Cardiac fibroblast (primary cell): ENCODE data around the gene FARP2.
"Not testable (repeated sequence)": the region's sequence is repeated elsewhere in the genome, so short reads cannot be mapped to it uniquely, and the experiment has no call there.

Experiments used
- DNase-seq, 2 donors: peaks; one replicate each; pipeline versions ENCODE4 v3.0.0 to v3.0.0-alpha.2; 2010; ENCODE audit warnings: low read depth in 2 of 2
- H3K4me3 ChIP-seq, 2 donors: replicated peaks in 1 of 2; 1 replicate in 1 of 2; 2 replicates in 1 of 2; pipeline ENCODE4 v1.5.1; 2011; ENCODE audit warnings: low read depth in 2 of 2, low read length in 2 of 2, mild to moderate bottlenecking in 2 of 2, moderate library complexity in 1 of 2
- TF ChIP-seq, protein P1 (sequence below): IDR thresholded peaks from one replicate; pipeline ENCODE4 v1.5.1; 2011; ENCODE audit warnings: low read depth, mild to moderate bottlenecking, low read length, inconsistent platforms

FARP2 gene

DNA sequence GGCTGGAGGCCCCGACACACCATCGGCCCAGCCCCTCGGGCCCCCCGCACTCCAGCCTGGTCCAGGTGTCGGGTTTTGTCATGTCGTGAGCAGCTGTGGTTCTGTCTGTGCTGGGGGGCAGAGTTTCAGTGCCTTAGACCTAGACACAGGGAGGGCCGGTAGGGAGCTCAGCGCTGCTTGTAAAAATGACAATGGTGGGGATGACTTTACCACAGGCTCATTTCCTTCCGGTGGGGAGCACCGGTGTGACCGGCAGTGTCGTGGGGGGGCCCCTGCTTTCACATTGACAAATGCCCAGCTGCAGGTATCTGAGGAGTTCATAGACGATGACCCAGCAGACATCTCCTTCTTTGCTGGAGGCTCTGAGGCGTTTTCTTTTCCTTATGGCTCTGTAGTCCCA lies 85.4 kb downstream of the FARP2 start:
- TF ChIP-seq, protein P1, sequence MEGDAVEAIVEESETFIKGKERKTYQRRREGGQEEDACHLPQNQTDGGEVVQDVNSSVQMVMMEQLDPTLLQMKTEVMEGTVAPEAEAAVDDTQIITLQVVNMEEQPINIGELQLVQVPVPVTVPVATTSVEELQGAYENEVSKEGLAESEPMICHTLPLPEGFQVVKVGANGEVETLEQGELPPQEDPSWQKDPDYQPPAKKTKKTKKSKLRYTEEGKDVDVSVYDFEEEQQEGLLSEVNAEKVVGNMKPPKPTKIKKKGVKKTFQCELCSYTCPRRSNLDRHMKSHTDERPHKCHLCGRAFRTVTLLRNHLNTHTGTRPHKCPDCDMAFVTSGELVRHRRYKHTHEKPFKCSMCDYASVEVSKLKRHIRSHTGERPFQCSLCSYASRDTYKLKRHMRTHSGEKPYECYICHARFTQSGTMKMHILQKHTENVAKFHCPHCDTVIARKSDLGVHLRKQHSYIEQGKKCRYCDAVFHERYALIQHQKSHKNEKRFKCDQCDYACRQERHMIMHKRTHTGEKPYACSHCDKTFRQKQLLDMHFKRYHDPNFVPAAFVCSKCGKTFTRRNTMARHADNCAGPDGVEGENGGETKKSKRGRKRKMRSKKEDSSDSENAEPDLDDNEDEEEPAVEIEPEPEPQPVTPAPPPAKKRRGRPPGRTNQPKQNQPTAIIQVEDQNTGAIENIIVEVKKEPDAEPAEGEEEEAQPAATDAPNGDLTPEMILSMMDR = no peak
- H3K4me3 ChIP-seq = no peak overlapping the region
- no peak for DNase-seq

DNA sequence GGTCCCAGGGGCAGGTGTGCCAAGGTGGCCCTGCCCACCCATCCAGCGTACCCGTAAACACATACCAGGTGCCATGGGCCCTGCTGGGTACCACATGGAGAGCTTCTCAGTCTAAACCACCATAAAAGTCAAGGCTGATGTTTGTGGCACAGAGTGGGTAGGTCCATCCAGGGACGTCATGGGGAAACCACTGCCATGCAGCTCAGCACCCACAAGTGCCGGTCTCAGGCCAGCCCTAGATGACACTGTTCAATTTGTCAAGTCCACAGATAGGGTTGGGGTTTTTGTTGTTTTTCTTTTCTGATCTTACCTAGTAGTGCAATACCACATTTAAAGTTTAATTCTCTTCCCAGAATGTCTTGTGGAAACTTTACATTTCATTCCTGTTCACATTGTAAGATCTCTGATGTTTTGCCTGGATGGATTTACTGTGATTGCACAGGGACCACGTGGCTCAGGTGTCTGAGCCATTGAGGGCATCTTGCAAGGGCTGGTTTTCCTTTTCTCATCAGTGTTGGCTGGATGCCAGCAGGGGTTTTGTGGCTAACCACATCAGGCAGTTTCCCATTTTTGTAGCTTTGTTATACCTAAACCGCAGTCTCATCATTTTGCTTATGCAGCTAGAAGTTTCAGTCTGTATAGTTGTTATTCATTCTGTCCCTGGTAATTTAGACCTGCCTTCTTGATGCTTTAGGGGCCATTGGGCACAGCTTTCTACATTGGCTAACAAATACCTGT lies 87.6 kb downstream of the FARP2 start:
- H3K4me3 ChIP-seq = no peak overlapping the region
- peak; percentile 10 to 51 for DNase-seq
- TF ChIP-seq, protein P1 = no peak

DNA sequence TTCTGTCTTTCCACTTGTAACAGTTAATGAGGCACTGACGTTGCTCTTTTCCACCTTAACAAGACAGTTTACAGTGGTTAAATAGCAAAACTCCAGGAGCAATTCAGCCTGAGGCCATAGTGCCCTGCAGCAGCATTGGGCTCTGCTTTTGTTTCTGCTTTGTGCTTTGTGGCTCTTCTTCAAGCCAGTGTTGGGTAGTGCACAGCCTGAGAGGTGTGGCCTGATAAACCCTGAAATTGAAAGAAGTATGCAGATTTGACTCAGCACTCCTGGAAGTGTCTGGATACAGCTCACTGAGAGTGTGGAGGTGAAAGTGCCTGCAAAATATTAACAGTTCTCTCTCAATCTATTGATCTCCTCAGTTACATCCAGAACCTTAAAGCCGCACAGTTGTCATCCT lies 89.3 kb downstream of the FARP2 start:
- no peak for DNase-seq
- TF ChIP-seq, protein P1 = no peak
- no peak overlapping the region for H3K4me3 ChIP-seq

DNA sequence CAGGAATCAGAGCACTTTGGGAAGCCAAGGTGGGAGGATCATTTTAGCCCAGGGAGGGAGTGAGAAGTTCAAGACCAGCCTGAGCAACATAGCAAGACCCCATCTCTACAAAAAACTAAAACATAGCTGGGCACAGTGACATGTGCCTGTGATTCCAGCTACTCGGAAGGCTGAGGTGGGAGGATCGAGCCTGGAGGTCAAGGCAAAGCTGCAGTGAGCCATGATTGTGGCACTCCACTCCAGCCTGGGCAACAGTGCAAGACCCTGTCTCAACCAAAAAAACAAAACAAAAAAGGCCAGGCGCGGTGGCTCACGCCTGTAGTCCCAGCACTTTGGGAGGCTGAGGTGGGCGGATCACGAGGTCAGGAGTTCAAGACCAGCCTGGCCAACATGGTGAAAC lies 94.0 kb downstream of the FARP2 start:
- not testable (repeated sequence) for H3K4me3 ChIP-seq, DNase-seq

DNA sequence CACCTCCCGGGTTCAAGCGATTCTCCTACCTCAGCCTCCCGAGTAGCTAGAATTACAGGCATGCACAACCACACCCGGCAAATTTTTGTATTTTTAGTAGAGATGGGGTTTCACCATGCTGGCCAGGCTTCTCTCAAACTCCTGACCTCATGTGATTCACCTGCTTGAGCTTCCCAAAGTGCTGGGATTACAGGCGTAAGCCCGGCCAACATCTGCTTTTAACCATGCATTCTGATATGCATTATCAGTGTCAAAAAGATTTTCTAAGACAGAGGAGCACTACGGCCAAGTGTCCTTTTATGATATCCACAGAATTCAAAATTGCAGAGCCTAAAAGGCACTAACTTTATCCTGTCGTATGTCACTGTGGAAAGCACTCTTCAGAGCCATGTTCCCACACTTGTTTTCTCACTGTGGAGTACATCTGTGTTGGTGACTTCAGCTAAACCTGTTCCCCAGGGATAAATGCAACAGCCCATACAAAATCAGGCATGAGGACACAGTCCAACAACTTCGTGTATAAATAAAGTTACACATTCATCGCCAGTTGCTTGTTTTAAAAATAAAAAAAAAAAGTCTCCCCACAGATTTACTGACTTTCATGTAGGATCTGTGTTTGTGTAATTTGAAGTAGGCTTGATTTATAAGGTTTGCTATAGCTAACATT lies 95.9 kb downstream of the FARP2 start:
- no peak for DNase-seq
- TF ChIP-seq, protein P1 = no peak
- no peak overlapping the region for H3K4me3 ChIP-seq

DNA sequence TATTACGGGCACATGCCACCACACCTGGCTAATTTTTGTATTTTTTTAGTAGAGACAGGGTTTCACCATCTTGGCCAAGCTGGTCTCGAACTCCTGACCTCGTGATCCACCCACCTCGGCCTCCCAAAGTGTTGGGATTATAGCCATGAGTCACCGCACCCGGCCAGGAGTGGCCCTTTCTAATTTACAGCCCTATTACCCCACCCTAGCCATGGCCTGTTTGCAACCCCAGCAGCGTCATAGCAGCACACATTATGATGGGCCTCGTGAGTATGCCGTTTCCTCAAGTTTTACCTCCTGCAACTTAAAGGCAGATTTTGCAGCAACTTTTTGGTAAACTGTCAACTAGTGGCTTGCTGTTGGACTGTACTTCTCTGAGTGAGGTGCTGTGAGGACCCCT lies 97.8 kb downstream of the FARP2 start:
- DNase-seq, H3K4me3 ChIP-seq: not testable (repeated sequence)

DNA sequence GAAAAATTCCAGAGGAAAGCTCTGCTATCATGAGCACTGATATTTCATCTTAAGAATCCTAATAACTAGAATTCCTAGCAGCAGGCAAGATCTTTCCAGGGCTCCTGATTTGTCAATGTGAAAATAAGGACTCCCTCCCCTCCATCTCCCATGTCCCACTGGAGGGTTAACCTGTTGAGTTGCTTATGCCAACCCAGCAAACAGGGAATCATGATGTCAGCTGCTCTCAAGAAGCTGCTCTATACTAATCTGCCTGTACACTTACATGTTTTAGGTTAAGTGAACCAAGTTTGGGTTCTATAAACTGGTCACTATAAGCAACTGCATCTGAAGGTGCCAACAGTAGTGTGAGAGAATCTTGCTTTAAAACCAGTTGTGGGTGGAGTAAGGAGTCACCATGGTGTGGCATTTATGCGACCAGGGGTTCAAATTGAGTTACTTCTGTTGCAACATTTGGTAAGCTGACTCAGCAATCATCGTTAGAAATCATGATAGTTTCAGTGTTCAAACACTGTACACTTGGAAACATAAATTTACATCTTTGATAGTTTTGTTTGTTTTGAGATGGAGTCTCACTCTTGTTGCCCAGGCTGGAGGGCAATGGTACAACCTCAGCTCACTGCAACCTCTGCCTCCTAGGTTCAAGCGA lies 98.9 kb downstream of the FARP2 start:
- peak; percentile 2 to 8 for DNase-seq
- H3K4me3 ChIP-seq = no peak overlapping the region
- TF ChIP-seq, protein P1 = no peak
